ENCODE data around the gene ACAD11. TPM values are rescaled to one million over a fixed set of nuclear protein-coding genes. Genes with fewer than 3 reads are reported as not detected.

The ACAD11 gene
- total RNA-seq, 1 donor from 2014 or later = 45.2 TPM

DNA sequence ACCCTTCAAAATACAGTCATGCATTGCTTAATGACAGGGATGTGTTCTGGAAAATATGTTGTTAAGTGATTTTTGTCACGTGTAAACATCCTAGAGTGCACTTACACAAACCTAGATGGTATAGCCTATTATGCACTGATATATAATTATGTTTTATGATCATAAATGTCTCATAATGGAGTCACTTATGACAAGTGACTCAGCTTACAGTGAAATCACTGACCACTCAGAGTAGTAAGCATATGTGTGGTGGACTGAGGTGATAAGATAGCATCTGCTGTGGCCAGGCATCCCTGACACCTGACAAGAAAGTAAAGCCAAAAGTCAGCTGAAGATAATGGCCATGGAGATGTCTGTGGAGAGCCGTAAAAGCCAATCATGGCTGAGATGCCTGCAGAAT is 5.4 kb downstream of the ACAD11 start:
- no peaks in the 10 kb centered on the region for H4K20me1 ChIP-seq (ENCODE audit: low read depth)
- H3K27me3 Mint-ChIP-seq (ENCODE audit: insufficient read depth, low read depth) = no peaks in the 10 kb centered on the region
- no peak for DNase-seq (ENCODE audit: low spot score)
- TF ChIP-seq EZH2phosphoT487 (IDR thresholded peaks at IDR 0.05) = no peak
- no peak for TF ChIP-seq EZH2 (IDR thresholded peaks at IDR 0.05)
- TF ChIP-seq, protein P1, sequence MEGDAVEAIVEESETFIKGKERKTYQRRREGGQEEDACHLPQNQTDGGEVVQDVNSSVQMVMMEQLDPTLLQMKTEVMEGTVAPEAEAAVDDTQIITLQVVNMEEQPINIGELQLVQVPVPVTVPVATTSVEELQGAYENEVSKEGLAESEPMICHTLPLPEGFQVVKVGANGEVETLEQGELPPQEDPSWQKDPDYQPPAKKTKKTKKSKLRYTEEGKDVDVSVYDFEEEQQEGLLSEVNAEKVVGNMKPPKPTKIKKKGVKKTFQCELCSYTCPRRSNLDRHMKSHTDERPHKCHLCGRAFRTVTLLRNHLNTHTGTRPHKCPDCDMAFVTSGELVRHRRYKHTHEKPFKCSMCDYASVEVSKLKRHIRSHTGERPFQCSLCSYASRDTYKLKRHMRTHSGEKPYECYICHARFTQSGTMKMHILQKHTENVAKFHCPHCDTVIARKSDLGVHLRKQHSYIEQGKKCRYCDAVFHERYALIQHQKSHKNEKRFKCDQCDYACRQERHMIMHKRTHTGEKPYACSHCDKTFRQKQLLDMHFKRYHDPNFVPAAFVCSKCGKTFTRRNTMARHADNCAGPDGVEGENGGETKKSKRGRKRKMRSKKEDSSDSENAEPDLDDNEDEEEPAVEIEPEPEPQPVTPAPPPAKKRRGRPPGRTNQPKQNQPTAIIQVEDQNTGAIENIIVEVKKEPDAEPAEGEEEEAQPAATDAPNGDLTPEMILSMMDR (IDR thresholded peaks at IDR 0.05) = no peak
- H3K27ac ChIP-seq = no peak overlapping the region
- no peak overlapping the region for H2AFZ ChIP-seq (replicated peaks)
- H3K4me3 Mint-ChIP-seq = no peak overlapping the region
- H3K27ac Mint-ChIP-seq = no peak overlapping the region
- H3K9me3 Mint-ChIP-seq = no peaks in the 10 kb centered on the region
- no peaks in the 10 kb centered on the region for H3K36me3 ChIP-seq
- no peaks in the 10 kb centered on the region for H3K36me3 Mint-ChIP-seq
- H3K4me3 ChIP-seq = no peak overlapping the region
- H3K79me2 ChIP-seq (ENCODE audit: low read depth) = peaks cover 4% of the 10 kb centered on the region
- H3K27me3 ChIP-seq = no peaks in the 10 kb centered on the region
- H3F3A ChIP-seq (ENCODE audit: low read depth) = peaks cover 4% of the 10 kb centered on the region
- H3K9ac ChIP-seq = no peak overlapping the region
- no peak overlapping the region for H3K4me2 ChIP-seq
- no peaks in the 10 kb centered on the region for H3K4me1 ChIP-seq
- no peaks in the 10 kb centered on the region for H3K9me3 ChIP-seq (ENCODE audit: low read depth)
- H3K4me1 Mint-ChIP-seq = peaks cover 8% of the 10 kb centered on the region

DNA sequence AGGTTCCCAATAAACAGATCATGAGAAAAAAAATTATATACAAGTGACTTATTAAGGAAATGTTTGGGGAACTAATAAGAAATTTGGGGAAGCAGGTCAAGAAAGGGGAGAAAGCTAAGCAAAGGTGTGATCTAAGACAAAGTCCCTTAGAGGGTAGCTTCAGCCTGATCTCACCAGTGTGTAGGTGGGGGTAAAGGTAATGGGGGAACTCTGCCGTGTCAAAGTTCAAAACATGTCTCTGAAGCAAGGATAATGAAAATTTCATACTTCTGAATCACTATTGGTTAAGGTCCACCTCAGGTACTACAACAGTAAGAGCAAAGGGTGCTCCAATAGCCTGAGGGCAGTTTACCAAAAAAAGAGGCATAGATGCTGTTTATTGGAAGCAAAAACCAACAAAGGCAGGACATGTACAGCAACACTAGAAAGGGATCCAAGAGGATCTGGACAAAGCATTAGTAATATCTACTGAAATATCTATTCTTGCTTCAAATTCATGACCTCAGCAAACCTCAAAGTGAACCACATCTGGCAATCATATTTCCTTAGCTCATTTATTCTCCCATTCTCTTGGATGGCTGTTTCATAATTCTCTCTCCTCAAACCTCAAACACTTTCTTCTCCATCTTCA is 6.9 kb downstream of the ACAD11 start:
- TF ChIP-seq EZH2 (IDR thresholded peaks at IDR 0.05) = no peak
- no peak for TF ChIP-seq EZH2phosphoT487 (IDR thresholded peaks at IDR 0.05)
- TF ChIP-seq, protein P1 (IDR thresholded peaks at IDR 0.05) = no peak
- H3K4me3 Mint-ChIP-seq = no peak overlapping the region
- Histone ChIP-seq H3K27me3 (no peaks in the 10 kb centered on the region), H4K20me1 (ENCODE audit: low read depth) (no peaks in the 10 kb centered on the region), H3K9ac (no peak overlapping the region), H2AFZ (replicated peaks) (no peak overlapping the region), H3K4me2 (no peak overlapping the region), H3K79me2 (ENCODE audit: low read depth) (no peaks in the 10 kb centered on the region), H3F3A (ENCODE audit: low read depth) (no peaks in the 10 kb centered on the region), H3K4me1 (no peaks in the 10 kb centered on the region), H3K4me3 (no peak overlapping the region), H3K36me3 (no peaks in the 10 kb centered on the region), H3K27ac (no peak overlapping the region), H3K9me3 (ENCODE audit: low read depth) (no peaks in the 10 kb centered on the region)
- no peak overlapping the region for H3K27ac Mint-ChIP-seq
- H3K27me3 Mint-ChIP-seq (ENCODE audit: insufficient read depth, low read depth) = no peaks in the 10 kb centered on the region
- DNase-seq (ENCODE audit: low spot score) = no peak
- H3K36me3 Mint-ChIP-seq = no peaks in the 10 kb centered on the region
- H3K9me3 Mint-ChIP-seq = no peaks in the 10 kb centered on the region
- H3K4me1 Mint-ChIP-seq = no peaks in the 10 kb centered on the region

DNA sequence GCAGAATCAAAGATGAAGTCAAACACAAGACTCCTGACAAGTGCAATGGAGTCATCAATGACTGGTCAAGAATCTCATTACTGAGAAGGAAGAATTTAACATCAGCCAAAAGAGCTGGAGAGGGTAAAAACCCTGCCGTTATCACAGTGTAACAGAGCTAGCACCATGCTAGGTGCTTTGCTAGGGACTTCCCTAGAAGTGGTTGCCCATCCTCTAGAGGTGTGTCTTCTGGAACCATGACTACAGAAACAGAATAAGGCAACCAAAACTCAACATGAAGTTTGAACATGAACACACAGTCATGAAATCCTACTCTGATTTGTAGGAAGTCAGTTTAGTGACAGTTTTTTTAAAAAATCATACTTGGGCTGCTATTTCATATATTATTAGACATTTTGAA is 9.5 kb downstream of the ACAD11 start:
- Histone ChIP-seq H3K4me1 (no peaks in the 10 kb centered on the region), H4K20me1 (ENCODE audit: low read depth) (no peaks in the 10 kb centered on the region), H3K27me3 (no peaks in the 10 kb centered on the region), H3K9ac (no peak overlapping the region), H3K27ac (no peak overlapping the region), H3K4me3 (no peak overlapping the region), H3F3A (ENCODE audit: low read depth) (no peaks in the 10 kb centered on the region), H3K36me3 (no peaks in the 10 kb centered on the region), H3K4me2 (no peak overlapping the region), H3K9me3 (ENCODE audit: low read depth) (no peaks in the 10 kb centered on the region), H2AFZ (replicated peaks) (no peak overlapping the region), H3K79me2 (ENCODE audit: low read depth) (no peaks in the 10 kb centered on the region)
- DNase-seq (ENCODE audit: low spot score) = no peak
- H3K4me1 Mint-ChIP-seq = no peaks in the 10 kb centered on the region
- H3K9me3 Mint-ChIP-seq = no peaks in the 10 kb centered on the region
- H3K36me3 Mint-ChIP-seq = no peaks in the 10 kb centered on the region
- no peaks in the 10 kb centered on the region for H3K27me3 Mint-ChIP-seq (ENCODE audit: insufficient read depth, low read depth)
- no peak overlapping the region for H3K27ac Mint-ChIP-seq
- TF ChIP-seq, protein P1 (IDR thresholded peaks at IDR 0.05) = no peak
- TF ChIP-seq EZH2 (IDR thresholded peaks at IDR 0.05) = no peak
- TF ChIP-seq EZH2phosphoT487 (IDR thresholded peaks at IDR 0.05) = no peak
- H3K4me3 Mint-ChIP-seq = no peak overlapping the region
